ENCODE measurements around the gene PADI6. TPM values are rescaled to one million over a fixed set of nuclear protein-coding genes. Genes with fewer than 3 reads are reported as not detected.
"Not testable (repeated sequence)": the region's sequence is repeated elsewhere in the genome, so short reads cannot be mapped to it uniquely, and the experiment has no call there.

The PADI6 gene
- total RNA-seq, 2 donors from 2014 or later = not detected

DNA sequence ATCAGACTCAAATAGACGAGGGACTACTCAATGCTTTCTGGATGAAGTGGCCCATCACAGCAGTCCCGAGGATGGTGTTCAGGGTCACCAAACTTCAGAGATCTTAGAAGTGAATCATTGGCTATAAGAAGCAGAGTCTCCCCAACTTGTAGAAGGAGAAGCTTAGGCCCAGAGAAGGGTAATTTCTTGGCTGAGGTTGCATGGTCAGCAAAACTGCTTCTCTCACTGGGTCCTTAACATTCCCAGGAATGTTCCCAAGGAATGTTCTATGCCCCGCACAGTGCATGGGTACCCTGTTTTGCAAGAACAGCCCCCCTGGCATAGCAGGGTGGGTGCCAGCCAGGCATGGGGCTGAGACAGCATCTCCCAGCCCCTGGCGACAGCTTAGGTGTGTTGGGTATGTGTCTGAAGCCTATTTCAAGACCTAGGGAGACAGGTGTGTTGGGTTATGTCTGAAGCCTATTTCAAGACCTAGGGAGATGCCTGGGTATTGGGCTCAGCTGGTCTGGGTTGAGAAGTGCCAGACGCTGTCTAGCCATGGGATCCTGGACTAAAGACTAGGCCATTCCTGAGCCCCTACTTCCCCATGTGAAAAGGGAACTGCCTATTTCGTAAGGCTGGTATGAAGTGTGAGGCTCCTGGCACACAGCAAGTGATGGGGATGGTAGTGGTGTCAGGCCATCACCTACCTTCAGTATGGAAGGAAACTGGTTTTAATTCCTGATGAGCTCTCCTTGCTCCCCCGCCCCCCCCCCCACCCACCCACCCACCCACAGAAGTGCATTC, 26.1 kb downstream of the PADI6 start:
- DNase-seq = no peak
- intact Hi-C loops (cut with DNase I, micrococcal nuclease) = no loop called here
- no peak for ATAC-seq

DNA sequence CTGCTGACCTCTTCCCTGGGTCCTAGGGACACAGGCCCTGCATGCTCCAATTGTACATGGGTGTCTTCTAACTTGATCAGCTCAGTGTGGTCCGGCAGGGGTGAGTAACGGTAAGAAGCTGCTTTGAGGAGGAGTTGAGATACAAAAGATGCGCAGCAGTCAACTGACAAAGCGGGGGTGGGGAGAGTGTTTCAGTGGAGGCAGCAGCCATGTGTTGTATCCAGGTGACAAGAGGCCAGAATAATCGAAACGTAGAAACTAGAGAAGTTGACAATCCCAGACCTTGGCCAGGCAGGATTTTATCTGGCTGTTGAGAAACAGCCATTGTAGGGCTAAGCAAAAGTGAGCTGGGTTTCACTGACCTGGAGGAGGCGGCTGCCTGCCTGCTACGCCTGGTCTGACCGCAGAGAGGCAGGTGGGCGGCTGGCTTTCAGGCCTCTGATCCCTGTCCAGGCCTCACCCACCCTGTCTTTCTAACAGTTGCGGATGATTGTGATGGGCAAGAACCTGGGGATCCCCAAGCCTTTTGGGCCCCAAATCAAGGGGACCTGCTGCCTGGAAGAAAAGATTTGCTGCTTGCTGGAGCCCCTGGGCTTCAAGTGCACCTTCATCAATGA, 28.8 kb downstream of the PADI6 start:
- ATAC-seq (no peak), DNase-seq (no peak)
- intact Hi-C loops (cut with DNase I, micrococcal nuclease) = no loop called here

DNA sequence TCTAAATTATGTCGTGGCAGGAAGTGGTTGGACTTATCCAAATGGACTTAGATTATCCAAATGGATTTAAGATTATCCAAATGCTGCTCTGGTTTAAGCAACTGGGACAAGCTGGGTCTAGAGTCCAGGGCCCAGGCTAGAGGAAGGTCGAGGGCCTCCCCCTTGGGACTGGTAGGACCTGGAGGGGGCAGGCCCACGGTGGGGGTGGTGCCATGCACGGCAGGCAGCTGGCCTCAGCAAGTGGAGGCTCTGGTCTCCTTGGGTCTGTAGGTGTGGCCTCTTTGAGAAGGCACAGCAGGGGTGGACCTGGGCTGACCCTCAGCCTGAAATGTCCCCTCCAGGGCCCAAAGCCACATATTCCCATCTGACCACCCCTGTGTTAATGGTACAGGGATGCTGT, 29.8 kb downstream of the PADI6 start:
- ATAC-seq (no peak), DNase-seq (no peak)
- intact Hi-C loops (cut with DNase I, micrococcal nuclease) = no loop called here

DNA sequence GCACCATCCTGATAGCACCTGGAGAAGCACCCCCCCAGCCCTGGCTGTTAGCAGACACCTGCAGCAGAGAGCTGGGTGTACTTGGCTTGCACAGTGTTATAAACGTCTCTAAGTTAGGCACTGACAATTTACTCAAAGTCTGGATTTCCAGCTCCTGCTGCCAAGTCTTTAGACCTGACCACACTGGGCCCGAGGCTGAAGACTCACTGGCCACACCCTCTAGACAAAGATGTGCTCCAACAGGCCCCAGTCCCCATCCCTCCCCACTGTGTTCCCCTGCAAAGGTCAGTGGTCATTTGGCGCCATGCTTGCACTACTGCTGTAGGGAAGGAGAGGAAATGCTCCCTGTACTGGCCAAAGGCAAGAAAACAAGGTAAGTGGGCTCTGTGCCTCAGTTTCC, 31.1 kb downstream of the PADI6 start:
- intact Hi-C loops (cut with DNase I, micrococcal nuclease) = no loop called here
- DNase-seq (no peak), ATAC-seq (no peak)

DNA sequence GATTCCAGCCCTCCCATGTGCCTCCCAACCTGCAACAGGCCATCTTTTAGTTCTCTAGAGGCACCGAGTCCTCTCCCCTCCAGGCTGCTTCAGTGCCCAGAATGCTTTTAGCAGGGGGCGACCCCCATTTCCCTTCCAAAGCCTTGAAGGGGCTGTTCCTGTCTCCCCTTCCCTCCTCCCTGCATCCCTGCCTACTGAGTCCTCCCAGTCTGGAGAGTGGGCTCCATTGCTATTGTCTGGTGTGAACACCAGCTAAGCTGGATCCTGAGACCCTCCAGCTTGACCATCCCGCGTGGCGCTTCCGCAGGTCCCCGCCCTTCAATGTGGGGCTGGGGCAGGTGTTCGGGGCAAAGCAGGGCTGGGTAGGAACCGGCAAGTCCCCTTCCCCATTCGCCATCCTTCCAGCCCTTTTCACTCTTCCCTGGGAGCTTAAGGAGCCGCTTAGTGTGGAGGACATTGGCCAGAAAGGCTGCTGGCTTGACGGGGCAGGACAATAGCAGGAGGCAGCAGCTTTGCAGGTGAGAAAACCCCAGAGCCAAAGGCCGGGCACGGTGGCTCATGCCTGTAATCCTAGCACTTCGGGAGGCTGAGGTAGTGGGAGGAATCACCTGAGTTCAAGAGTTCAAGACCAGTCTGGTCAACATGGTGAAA, 32.2 kb downstream of the PADI6 start:
- DNase-seq (no peak), ATAC-seq (no peak)
- intact Hi-C loops (cut with DNase I, micrococcal nuclease) = no loop called here

DNA sequence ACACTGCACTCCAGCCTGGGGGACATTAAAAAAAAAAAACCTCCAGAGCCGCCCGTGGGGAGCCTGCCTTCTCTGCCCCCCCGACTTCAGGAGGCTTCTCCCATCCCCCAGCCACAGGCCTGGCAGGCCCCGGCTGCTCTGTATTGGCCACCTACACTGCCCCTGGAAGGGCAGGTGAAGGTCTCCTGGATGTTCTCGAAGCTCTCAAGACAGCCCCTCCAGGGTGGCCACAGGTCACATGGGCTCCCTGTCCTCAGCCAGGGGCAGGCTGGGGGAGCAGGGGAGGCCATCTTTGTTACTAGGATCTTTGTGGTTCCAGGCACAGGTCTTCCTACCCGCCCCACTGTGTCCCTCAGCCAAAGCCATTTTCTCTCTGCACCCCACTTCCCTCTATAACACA, 32.8 kb downstream of the PADI6 start:
- no peak for ATAC-seq
- intact Hi-C loops (cut with DNase I, micrococcal nuclease) = no loop called here
- DNase-seq = no peak

DNA sequence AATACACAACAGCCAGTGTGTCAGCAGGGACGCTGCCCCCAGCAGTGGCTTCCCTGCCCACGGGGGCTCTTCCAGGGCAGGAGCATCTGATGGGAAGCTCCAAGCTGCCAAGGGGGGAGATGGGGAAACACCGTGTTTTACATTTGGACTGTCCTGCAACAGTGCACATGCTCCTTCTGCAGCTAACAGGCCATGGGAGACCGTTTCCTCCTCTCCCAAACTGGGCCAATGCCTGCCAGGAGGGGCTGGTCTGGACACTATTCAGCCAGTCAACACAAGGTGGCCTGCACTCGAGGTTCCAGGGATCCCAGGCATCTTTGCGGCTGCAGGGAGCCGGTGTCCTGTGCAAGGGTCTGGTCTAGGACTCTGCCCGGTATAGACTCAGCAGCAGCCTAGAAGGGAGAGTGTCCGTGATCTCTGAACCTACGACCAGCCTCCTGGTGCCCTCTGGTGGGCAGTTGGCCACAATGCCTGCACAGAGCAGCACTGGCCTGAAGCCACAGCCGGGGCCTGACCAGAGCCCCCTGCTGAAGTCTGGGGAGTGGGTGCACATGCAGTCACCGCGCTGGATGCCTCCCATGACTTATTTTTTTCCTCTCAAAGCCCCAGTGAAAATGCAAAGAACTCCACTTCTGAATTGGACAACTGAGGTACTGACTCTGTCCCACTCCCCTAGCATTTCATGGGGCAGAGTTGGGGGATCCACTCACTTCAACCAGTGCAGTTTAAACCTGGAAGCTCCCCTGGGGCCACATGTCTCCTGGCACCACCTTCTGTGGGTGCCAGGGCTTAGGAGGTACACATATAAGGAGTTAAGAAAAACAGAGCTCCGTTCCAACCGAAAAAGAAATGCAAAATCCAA, 34.1 kb downstream of the PADI6 start:
- ATAC-seq (peak; percentile 90), DNase-seq (peak in 1 of 2 donors; percentile 69)
- intact Hi-C loops (cut with DNase I, micrococcal nuclease) = no loop called here

DNA sequence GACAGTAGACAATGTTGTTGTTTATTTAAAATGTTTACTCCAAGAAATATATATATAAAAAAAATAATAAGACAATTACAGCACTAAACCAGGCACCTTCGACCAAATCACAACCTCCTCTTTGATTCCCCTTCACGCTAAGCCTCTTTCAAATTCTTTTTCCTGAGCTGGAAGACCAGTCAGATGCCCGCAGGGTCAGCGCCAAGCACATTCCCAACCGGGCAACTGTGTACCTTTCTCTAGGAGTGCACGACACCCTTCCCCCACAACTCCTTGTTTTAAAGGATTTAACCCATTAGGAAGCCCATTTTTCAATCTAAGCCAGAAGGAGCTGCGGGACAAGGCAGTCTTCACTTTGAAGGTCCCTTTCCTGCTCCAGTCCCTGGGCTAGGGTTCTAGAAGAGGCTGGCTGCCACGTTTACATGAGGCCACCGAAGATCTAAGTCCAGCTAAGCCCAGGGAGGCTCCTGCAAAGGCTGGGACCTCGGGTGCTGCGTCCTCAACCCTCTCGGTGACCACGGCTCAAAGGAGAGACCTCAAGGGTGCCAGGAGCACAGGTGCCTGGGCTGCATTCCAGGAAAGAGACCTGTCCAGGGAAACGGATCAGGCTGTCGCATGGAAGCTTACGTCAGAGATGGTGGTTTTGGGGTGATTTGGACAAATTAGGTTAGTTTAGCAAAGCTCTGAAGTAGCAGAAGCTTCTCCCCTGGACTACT, 34.9 kb downstream of the PADI6 start:
- DNase-seq; intact Hi-C loops (cut with DNase I, micrococcal nuclease); ATAC-seq: not testable (repeated sequence)

DNA sequence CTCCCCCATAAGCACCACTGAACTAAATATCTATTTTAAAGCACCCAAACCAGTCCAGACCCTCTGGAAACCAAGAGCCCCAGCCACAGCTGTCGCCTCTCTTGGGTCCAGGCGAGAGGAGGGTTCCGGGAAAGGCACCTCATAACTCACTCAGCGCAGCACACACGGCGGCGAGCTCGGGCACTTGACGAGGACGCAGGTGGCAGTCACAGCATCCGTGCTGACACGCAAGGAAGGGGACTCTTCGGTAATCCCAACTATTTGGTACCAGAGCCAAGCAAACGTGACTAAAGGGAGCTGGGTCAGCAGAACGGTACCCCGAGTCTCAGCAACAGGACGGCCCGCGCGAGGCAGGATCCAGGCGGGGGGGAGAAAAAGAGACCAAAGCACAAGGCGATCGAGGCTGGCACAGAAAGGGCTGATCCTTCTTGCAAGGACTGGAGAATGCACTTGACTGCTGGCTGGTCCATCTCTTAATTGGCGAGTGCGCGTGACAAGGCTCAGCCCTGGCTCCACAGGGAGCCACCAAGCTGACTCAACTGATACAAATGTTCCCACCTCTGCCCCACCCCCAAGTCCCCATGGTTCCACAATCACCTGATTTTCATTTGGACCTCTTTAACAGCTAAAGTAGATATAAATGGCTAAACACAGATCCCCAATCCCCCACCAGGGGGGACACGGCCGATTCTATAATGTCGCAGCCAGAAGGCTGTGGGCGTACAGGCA, 36.0 kb downstream of the PADI6 start:
- DNase-seq; ATAC-seq; intact Hi-C loops (cut with DNase I, micrococcal nuclease): not testable (repeated sequence)

DNA sequence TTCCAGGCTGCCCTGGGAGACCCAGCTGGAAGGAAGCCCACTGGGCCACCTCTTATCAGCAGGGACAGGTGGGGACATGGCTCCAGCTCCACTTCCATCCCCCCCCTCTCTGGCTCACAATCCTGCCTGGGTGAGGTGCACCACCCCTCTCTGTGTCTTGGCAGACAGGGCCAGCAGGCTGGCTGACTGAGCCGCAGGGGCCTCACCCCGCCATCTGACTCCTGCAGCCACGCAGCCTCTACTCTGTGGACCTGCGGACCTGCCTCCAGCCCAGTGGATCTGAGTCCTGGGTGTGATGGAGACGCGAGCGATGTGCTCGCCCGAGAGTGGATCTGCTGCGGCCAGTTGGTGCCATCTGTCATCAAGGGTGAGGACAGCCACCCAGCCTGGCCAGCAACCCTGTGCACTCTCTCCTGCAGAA, 37.4 kb downstream of the PADI6 start:
- DNase-seq (no peak), ATAC-seq (no peak)
- intact Hi-C loops (cut with DNase I, micrococcal nuclease) = no loop called here

DNA sequence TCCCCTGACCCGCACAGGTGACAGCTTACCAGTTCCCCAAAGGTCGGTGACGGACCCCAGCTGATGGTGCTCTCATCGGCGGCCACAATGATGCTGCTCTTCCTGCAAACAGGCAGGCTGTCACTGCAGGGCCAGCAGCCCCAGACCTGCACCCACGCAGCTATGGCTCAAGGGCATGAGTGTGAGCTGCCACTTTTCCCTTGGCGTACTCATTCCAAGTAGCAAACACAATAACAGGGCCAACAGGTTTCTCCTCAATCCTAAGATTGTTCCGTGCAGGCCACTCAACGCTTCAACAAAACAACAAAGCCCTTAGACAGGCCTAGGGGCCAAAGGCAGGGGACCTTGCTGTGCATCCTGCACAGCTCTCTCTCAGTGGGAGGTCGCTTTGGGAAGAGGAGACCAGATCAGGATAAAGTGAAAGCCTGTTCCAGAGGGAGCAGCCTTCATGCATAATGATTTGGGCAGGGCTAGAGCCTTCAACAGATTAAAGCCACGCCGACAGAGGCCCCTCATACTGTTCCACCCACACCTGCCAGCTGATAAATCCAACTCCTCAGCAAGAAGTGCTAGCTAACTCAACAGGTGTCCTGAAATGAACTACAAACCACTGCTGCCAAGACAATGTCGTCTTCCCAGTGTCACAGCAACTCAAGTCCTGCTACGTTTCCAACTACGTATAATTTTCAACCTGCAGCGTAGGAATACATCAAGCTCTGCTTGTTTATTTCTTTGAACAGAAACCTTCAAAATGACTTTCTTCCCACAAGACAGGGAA, 40.3 kb downstream of the PADI6 start:
- DNase-seq (no peak), ATAC-seq (no peak)
- intact Hi-C loops (cut with DNase I, micrococcal nuclease) = no loop called here

DNA sequence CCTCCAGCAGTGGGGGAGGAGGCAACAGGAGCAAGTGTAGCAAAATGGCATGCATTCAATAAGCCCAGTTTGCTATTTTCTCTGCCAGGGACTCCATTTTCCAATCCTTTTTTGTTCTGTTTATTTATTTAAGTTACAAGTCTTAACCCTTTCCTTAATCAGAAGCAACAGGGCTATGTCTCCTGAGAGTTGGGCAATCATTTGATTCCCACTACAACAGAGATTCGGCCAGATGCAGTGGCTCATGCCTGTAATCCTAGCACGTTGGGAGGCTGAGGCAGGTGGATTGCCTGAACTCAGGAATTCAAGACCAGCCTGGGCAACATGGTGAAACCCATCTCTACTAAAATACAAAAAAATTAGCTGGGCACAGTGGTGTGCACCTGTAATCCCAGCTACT, 42.0 kb downstream of the PADI6 start:
- ATAC-seq = no peak
- intact Hi-C loops (cut with DNase I, micrococcal nuclease) = no loop called here

DNA sequence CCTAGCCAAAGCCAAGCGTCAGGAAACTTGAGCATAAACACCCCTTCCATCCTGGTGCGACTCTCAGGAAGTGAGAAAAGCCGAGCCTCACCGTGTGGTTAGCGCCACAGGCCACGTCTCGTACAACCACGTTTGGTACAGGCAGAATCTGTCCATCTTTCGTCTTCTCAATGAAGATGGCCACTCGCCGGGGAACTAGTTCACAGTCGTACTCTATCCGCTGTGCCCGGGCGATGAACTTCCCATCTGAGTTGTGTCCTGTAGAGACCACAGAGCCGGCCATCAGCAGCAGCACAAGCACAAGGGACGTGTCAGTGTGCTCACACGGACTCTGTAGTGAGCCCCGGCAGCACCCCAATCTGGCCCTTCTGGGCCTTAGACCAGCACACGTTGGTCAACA, 44.4 kb downstream of the PADI6 start:
- intact Hi-C loops (cut with DNase I, micrococcal nuclease) = no loop called here
- ATAC-seq (no peak), DNase-seq (no peak)

More for the DNA sequence above, 42.0 kb downstream of the PADI6 start:
- DNase-seq = no peak

DNA sequence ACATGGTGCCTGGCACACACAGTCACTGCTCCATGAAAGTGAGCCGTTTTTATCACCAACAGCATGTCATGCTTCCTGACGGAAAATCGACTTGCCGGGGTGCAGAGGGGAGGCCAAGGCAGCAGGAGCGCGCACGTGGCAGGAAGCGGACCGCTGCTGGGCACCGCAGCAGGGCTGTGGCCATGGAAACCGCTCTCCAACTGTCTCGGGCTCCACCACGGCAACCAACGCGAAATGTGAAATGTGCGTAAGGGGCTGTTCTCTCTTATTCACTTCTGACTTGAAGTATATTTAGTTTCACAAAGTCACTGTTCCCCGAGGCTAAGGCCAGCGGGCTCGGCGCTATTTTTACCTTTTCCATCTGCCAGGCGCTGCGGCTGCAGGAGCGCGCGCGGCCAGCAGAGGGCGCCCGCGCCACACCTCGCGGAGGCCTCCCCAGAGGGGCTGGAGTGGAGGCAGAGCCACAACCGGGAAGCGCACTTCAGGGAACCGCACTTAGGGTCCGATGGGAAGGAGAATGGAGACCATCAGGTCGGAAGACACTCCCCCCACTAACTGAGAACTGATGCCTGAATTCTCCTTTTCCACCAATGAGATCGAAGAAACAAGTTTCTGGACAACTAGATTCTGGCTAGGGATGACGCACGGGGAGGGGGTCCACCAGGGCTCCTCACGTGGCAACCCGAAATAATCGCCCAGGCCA, 47.8 kb downstream of the PADI6 start:
- DNase-seq = peak; percentile 32 to 72
- intact Hi-C loops (cut with DNase I, micrococcal nuclease) = loop anchor here in 1 of 2 donors (5.0 kb wide), 1 partner anchor 188 kb away; no protein-coding TSS in a partner anchor
- peak; percentile 82 for ATAC-seq

DNA sequence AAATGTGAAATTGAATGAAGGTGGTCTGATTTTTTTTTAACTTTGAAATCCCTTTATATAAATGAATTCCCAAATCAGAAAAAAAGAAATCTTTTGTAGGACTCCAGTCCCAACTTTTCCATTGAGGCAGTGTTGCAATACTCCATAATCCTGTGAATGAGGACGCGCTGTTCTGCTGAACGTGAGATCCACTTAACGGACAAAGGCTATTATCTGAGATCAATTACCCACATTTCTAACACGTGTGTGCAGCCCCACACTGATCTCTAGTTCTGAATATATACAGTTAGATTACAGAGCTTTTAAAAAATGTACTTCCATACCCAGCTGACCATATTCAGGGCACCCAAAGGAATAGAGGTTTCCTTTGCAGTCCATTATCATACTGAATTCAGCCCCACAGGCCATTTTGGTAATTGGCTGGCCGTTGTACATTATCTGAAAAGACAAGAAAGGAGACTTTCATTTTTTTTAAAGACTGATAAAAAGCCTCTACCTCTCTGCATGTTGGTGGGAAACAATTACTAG, 48.5 kb downstream of the PADI6 start:
- intact Hi-C loops (cut with DNase I, micrococcal nuclease) = loop anchor here in 1 of 2 donors (5.0 kb wide), 1 partner anchor 187 kb away; no protein-coding TSS in a partner anchor
- no peak for DNase-seq
- ATAC-seq = no peak

DNA sequence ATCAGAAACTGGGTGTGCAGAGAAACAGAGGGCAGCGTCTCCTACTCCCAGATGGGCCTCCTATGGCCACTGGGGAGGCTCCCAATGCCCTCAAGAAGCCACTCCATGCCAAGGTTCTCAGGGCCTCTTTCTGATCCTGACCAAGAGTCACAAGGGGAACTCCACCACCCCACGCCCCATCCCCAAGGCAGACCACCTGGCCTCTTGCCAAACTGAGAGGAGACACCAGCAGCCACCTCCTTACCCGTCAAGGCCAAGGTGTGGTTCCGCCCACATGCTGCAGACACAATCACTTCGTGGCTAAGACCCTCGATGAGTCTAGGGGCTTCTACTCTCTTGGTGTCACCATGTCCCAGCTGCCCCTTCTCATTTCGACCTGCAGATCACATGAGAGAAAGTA, 50.5 kb downstream of the PADI6 start:
- no peak for ATAC-seq
- DNase-seq = no peak
- intact Hi-C loops (cut with DNase I, micrococcal nuclease) = loop anchor here in 1 of 2 donors (5.0 kb wide), 1 partner anchor 185 kb away; no protein-coding TSS in a partner anchor

Measured in left colon (tissue), 2 donors.